Stimulated activated CD8-positive, alpha-beta memory T cell treated with anti-CD3 and anti-CD28 coated beads, Interleukin-15, amount 100 ng/mL, for 24 hours (primary cell): ENCODE measurements around the gene DNAI2.
A peak's percentile ranks its signal among the peaks of the same experiment; 100 is the strongest.

ENCODE experiments used
- DNase-seq: peaks from one replicate; pipeline ENCODE4 v3.0.0-alpha.2; 2020; ENCODE audit warnings: low read depth

Gene DNAI2

DNA sequence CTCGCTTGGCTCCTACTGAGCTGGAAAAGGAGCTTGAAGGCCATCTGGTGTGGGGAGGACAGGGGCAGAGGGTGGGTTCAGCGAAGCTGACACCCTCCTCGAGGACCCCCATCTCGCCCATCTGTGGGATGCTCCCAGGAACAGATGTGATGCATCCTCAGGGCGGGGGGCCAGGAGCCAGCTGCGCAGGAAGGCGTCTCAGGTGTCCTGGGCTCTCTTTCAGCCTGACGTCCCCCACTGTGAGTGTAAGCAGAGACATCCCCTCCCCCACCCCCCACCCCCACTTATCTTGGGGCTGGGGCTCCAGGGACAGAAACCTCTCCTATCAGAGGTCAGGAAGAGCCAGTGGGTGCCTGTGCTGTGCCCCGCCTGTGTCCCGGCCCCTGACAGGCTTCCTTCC lies 68.2 kb downstream of the DNAI2 start:
- DNase-seq, result no peak

DNA sequence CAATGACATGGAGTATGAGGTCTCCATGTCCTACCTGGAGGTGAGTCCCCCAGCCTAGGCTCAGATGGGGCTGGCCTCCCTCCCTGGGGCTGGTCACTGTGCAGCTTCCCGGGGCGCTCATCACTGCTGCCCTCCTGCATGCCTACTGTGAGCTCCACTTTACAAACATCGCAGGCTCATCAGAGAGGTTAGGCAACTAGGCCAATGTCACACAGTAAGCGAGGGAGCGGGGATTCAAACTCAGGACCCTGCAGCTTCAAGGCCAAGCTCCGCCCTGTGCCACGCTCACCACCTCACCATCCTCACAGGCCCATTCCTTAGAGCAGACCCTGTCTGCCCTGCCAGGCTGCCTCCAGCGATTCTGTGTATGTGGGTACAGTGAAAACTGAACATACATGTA lies 69.1 kb downstream of the DNAI2 start:
- no peak for DNase-seq

DNA sequence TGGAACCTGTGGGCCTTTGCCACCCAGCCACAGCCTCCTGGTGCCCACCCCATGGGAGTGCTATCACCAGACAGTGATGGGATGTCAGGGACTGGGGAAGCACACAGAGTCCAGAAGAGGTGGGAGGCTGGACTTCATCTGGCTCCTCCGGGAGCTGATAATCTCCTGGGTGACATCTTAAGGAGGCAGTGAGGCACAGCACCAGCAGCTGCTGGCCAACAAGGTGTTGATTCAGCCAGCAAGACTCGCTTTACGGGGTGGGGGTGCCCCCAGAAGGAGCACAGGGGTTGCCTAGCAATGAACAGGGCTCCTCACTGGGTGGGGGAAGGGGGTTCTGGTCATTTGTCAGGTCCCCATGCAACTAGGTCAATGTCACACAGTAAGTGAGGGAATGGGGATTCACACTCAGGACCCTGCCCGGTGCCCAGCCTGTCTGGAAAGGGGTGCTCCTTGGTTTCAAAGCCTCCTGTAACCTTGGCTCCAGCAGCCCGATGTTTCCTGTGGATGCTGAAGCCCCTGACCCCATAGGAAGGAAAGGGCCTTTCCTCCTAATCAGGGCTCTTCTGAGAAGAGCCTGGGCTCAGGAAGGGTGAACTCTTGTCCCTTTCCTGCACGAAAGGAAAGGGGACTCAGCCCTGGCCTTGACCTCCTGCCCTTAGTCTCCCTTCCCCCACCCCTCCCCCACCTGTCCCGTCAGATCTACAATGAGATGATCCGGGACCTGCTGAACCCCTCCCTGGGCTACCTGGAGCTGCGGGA lies 69.7 kb downstream of the DNAI2 start:
- no peak for DNase-seq

GRCh38 chr17:74344658-74345057 lies 70.6 kb downstream of the DNAI2 start:
- DNase-seq, result no peak

DNA sequence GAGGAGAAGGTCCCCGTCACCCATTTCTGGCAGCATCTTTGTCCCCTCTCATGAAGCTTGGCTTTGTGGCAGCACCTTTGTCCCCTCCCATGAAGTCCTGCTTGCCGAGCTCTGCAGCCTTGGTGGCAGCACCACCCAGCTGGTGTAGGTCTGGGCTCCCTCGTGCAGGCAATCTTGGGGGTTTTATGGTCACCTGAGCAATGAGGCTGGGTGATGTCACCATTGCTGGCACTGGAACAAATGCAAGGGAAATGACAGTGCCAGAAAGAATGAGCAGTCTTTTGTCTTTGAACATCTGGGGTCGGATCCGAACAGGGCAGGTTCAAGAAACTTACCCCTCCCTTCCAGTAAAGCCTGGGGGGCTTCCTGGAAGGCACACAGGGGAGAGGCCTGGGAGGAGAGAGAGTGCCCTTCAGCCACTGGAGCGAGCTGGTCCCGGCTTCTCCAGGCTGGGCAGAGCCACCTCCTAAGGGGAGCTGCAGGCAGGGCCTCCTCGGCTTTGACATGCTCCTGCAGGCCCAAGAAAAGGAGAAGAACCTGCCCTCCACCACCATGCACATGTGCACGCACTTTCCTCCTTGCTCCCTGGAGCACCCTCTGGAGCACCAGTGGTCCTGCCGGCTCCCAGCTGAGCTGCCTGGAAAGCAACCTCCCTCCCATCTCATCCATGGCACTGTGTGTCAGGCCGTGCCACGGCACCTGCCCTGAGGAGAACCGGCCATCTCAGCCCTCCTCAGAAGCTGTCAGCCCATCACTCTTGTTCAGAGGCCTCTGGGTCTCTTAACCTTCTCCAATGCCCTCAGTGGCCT lies 71.6 kb downstream of the DNAI2 start:
- DNase-seq, result no peak

- DNase-seq, result no peak
These were observed 73.6 kb downstream of the DNAI2 start for GRCh38 chr17:74347646-74348045.

- DNase-seq, result no peak
These were observed 75.1 kb downstream of the DNAI2 start for GRCh38 chr17:74349120-74349519.

- no peak for DNase-seq
These were observed 76.5 kb downstream of the DNAI2 start for GRCh38 chr17:74350486-74350885.

DNA sequence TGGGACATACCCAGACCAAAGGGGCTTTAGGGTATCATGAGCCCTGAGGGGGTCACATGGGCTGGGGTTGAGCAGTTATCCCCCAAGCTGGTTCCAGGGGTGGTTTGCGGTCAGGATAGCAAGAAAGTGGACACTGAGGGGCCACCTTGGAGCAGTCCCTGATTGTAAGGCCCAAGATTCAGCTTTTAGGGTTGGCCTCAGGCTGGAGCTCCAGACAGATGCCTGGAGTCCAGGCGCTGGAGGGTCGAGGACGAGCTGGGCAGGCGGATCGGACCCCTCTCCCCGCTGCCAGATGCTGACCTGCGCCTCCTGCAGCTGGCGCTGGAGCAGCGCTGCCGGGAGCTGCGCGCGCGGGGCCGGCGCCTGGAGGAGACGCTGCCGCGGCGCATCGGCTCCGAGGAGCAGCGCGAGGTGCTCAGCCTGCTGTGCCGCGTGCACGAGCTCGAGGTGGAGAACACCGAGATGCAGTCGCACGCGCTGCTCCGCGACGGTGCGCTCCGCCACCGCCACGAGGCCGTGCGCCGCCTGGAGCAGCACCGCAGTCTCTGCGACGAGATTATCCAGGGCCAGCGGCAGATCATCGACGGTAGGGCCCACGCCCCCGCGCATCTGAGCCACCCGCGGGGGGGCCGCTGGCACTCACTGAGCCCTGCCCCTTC lies 77.6 kb downstream of the DNAI2 start:
- no peak for DNase-seq

- no peak for DNase-seq
These were observed 79.5 kb downstream of the DNAI2 start for GRCh38 chr17:74353446-74354060.

DNA sequence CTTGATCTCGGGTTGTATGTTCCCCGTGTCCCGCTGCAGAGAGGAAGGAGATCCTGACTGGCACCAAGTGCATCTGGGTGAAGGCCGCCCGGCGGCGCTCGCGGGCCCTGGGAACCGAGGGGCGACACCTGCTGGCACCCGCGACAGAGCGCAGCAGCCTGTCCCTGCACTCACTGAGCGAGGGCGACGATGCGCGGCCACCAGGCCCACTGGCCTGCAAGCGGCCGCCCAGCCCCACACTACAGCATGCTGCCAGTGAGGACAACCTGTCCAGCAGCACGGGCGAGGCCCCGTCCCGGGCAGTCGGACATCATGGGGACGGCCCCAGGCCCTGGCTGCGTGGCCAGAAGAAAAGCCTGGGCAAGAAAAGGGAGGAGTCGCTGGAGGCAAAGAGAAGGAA lies 80.1 kb downstream of the DNAI2 start:
- peak; percentile 40 for DNase-seq

DNA sequence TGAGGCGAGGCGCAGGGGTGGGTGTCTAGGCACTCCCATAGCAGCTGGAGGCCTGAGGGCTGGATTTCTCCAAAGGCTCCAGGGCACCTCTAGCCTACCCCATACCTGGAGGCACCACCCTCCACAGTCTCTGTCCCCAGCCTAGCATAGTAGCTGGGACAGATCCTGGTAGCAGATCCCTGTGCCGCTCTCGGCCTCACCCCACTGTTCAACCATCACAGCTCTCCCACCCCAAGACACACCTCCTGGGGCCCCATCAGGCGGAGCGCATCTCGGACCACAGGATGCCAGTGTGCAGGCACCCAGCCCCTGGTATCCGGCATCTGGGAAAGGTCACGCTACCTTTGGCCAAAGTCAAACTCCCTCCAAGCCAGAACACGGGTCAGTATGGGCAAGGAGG lies 80.5 kb downstream of the DNAI2 start:
- no peak for DNase-seq

- no peak for DNase-seq
These were observed 81.0 kb downstream of the DNAI2 start for GRCh38 chr17:74355065-74355464.

DNA sequence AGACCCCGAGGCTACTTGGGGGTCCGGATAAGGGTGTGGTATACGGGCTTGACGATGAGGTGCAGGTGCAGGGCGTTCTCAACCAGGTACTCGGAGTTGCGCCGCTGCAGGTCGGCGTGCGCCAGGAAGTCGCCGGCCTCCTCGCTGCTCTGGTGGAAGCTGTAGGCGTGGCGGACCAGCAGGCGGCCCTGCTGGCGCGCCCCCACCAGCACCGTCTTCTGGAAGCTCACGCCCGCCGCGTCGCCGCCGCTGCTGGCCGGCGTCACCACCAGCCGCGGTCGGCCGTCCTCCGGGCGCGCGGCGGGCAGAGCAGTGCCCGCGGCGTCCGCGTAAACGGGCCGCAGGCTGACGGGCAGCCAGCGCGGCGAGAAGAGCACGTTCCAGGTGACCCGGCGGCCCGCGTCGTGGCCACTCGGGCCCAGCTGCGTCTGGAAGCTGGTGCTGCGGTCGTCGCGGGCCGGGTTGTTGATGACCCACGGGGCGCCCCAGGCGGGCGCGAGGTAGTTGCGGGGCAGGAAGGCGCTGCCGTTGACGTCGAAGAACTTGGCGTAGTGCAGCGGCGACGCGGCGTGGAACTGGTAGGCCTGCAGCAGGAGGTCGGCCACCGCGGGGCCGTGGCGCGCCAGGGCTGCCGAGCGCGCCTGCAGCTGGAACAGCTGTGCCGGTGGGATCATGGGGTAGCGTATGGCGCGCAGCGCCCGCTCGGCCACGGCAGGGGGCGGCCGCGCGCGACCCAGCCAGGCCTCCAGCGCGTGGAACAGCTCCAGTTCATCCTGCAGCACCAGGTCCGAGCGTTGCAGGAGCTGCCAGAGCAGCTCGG lies 82.8 kb downstream of the DNAI2 start:
- DNase-seq, result no peak

DNA sequence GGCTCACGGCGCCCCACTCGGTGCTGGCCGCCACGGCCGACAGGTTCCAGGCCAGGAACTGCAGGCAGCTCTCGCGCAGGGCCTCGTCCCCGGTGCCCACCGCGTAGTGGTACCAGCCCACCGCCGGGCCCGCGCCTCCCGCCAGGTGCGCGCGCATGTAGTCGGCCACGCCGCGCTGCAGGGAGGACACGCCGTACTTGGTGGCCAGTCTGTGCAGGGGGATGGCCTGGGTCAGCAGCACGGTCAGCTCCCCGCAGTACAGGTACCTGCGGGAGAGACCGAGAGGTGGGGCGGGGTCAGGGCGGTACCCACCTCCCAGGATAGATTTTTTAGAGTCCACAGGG lies 83.4 kb downstream of the DNAI2 start:
- no peak for DNase-seq

DNA sequence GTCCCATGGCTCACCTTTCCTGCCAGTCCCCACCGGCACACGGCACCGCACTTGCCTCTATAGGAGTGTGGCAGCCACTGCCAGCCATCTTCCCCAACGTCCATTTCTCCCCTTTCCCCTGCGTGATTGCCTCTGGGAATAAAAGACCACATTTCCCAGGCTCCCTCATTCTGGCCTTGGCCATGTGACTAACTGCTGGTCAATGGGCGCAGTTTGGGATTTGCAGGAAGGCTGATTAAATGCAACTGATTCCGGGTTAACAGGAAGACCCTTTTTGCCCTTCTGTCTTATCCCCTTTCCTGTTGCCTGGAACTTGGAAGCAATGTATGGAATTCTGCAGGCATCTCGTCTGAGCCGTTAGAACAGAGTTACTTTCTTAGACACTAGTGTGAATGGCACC lies 84.7 kb downstream of the DNAI2 start:
- no peak for DNase-seq

GRCh38 chr17:74359916-74360315 lies 85.9 kb downstream of the DNAI2 start:
- no peak for DNase-seq

DNA sequence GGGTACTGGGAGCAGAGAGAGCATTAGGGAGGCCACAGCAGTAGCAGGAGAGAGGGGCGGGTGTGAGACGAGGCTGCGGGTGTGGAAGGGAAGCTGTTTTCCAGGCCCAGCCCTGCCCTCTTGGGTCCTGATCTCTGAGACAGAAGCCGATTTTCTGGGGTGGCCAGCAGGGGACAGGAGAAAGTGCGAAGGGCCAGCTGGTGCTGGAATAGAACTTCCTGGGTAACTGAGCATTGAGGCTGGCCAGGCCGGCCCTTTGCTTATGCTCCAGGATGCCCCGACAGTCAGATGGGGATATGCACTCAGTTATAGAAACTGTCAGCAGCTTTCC lies 86.8 kb downstream of the DNAI2 start:
- DNase-seq, result no peak

- no peak for DNase-seq
These were observed 87.4 kb downstream of the DNAI2 start, which contains the start of gene BTBD17 for GRCh38 chr17:74361230-74362068. TSS of gene BTBD17 (minus strand) at chr17:74361868. CDS start at chr17:74361819, 49 bp downstream.

DNA sequence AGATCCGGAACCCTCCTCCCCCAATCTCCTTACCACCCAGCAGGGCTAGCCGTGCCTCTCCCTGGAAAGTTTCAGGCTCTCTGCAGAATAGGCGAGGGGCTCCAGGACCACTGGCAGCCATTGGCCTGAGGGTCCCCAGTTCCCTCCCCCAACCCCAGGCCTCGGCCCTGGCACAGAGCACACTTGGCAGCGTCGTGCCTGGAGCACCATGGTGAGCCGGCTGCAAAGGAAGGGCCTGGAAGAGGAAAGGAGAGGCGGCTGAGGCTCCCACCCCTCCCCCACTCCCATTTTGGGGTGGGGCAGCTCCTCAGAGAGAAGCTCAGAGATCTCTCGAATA lies 88.0 kb downstream of the DNAI2 start:
- no peak for DNase-seq
